Neural cell (in vitro differentiated cells): Measurements from ENCODE around the gene TBCC.

ENCODE experiments used
- EP300 ChIP-seq: fragments of 450-650 bp; conservative IDR thresholded peaks from 2 replicates; pipeline ENCODE4 v1.6.1; 2014; ENCODE audit warnings: antibody characterized with exemption, mild to moderate bottlenecking, moderate library complexity; ENCODE audit not compliant: poor library complexity, severe bottlenecking
- EZH2 ChIP-seq: fragments of 200-600, 300-800 bp; shearing (Covaris generic), sonication (generic); IDR thresholded peaks from 2 replicates; pipeline ENCODE4 v1.6.1; 2014; ENCODE audit warnings: antibody characterized with exemption, low read length, borderline replicate concordance, mild to moderate bottlenecking; ENCODE audit not compliant: insufficient read depth, poor library complexity, severe bottlenecking
- MXI1 ChIP-seq: fragments of 450-650 bp; conservative IDR thresholded peaks from 2 replicates; pipeline ENCODE4 v1.6.1; 2014; ENCODE audit warnings: antibody characterized with exemption, mild to moderate bottlenecking; ENCODE audit not compliant: poor library complexity, severe bottlenecking
- POLR2AphosphoS5 ChIP-seq: IDR thresholded peaks from 2 replicates; pipeline ENCODE4 v1.6.1; 2012
- RAD21 ChIP-seq: fragments of 450-650 bp; conservative IDR thresholded peaks from 2 replicates; pipeline ENCODE4 v1.6.1; 2014; ENCODE audit warnings: antibody characterized with exemption, mild to moderate bottlenecking, moderate library complexity
- TAF1 ChIP-seq: IDR thresholded peaks from 2 replicates; pipeline ENCODE4 v1.6.1; 2012; ENCODE audit warnings: low read depth
- TF ChIP-seq, protein P1 (sequence below): fragments of 450-650 bp; IDR thresholded peaks from 2 replicates; pipeline ENCODE4 v1.5.1; 2014; ENCODE audit warnings: antibody characterized with exemption, mild to moderate bottlenecking, moderate library complexity; ENCODE audit not compliant: poor library complexity, severe bottlenecking
- TF ChIP-seq, protein P2 (sequence below): IDR thresholded peaks from 2 replicates; pipeline ENCODE4 v1.6.1; 2012; ENCODE audit warnings: borderline replicate concordance

DNA sequence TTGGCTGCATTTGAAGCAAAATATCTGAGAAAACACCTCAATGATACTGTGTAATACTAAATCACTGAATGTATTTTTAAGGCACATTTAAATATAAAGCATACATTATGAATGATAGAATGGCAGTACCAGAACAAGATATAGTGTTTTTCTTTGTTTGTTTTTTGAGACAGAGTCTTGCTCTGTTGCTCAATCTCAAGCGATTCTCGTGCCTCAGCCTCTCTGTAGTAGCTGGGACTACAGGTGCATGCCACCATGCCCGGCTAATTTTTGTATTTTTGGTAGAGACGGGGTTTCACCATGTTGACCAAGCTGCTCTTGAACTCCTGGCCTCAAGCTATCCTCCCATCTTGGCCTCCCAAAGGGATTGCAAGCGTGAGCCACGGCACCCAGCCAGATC is 33.6 kb upstream of the TBCC start:
- TF ChIP-seq EZH2 (no peak), EP300 (no peak), MXI1 (no peak), POLR2AphosphoS5 (no peak), RAD21 (no peak), TAF1 (no peak)
- TF ChIP-seq, protein P1, sequence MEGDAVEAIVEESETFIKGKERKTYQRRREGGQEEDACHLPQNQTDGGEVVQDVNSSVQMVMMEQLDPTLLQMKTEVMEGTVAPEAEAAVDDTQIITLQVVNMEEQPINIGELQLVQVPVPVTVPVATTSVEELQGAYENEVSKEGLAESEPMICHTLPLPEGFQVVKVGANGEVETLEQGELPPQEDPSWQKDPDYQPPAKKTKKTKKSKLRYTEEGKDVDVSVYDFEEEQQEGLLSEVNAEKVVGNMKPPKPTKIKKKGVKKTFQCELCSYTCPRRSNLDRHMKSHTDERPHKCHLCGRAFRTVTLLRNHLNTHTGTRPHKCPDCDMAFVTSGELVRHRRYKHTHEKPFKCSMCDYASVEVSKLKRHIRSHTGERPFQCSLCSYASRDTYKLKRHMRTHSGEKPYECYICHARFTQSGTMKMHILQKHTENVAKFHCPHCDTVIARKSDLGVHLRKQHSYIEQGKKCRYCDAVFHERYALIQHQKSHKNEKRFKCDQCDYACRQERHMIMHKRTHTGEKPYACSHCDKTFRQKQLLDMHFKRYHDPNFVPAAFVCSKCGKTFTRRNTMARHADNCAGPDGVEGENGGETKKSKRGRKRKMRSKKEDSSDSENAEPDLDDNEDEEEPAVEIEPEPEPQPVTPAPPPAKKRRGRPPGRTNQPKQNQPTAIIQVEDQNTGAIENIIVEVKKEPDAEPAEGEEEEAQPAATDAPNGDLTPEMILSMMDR, result no peak
- TF ChIP-seq, protein P2, sequence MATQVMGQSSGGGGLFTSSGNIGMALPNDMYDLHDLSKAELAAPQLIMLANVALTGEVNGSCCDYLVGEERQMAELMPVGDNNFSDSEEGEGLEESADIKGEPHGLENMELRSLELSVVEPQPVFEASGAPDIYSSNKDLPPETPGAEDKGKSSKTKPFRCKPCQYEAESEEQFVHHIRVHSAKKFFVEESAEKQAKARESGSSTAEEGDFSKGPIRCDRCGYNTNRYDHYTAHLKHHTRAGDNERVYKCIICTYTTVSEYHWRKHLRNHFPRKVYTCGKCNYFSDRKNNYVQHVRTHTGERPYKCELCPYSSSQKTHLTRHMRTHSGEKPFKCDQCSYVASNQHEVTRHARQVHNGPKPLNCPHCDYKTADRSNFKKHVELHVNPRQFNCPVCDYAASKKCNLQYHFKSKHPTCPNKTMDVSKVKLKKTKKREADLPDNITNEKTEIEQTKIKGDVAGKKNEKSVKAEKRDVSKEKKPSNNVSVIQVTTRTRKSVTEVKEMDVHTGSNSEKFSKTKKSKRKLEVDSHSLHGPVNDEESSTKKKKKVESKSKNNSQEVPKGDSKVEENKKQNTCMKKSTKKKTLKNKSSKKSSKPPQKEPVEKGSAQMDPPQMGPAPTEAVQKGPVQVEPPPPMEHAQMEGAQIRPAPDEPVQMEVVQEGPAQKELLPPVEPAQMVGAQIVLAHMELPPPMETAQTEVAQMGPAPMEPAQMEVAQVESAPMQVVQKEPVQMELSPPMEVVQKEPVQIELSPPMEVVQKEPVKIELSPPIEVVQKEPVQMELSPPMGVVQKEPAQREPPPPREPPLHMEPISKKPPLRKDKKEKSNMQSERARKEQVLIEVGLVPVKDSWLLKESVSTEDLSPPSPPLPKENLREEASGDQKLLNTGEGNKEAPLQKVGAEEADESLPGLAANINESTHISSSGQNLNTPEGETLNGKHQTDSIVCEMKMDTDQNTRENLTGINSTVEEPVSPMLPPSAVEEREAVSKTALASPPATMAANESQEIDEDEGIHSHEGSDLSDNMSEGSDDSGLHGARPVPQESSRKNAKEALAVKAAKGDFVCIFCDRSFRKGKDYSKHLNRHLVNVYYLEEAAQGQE, result no peak
